WTC11 (cell line): ENCODE results near the gene EEF2K. TPM values are rescaled to one million over a fixed set of nuclear protein-coding genes. Genes with fewer than 3 reads are reported as not detected.

Experiments used
- ATAC-seq: fragments of 200-7000 bp; cut with Tn5 transposase; 2 replicates; pipeline ENCODE4 v1.10.0; 2021; ENCODE audit warnings: mild to moderate bottlenecking, moderate library complexity
- CTCF ChIA-PET: fragments of 300-600 bp; sonication (Branson Sonifier 250); formaldehyde crosslinking; loops from one replicate; lab custom pipeline; 2021; ENCODE audit warnings: antibody characterized with exemption; lab: Charles Lee
- POLR2A ChIA-PET: fragments of 350-600 bp; sonication (Branson Sonifier 250); formaldehyde crosslinking; loops from one replicate; lab custom pipeline; 2021; ENCODE audit warnings: antibody characterized with exemption; lab: Charles Lee
- DNase-seq: peaks from one replicate; pipeline ENCODE4 v3.0.0; 2021; ENCODE audit warnings: low spot score
- H3K27ac Mint-ChIP-seq: 2 replicates; pipeline ENCODE4 v1.8.0; 2021; ENCODE audit warnings: mixed read lengths
- H3K27me3 Mint-ChIP-seq: 2 replicates; pipeline ENCODE4 v1.8.0; 2021; ENCODE audit warnings: low read depth, mild to moderate bottlenecking, moderate library complexity, mixed read lengths
- H3K36me3 Mint-ChIP-seq: 2 replicates; pipeline ENCODE4 v1.8.0; 2021; ENCODE audit warnings: mixed read lengths
- H3K4me1 Mint-ChIP-seq: 2 replicates; pipeline ENCODE4 v1.8.0; 2022; ENCODE audit warnings: mixed read lengths
- H3K4me3 Mint-ChIP-seq: 2 replicates; pipeline ENCODE4 v1.8.0; 2021; ENCODE audit warnings: mild to moderate bottlenecking, moderate library complexity, mixed read lengths
- H3K9me3 Mint-ChIP-seq: 2 replicates; pipeline ENCODE4 v1.8.0; 2021; ENCODE audit warnings: mixed read lengths
- CBFB ChIP-seq: sonication (generic); formaldehyde crosslinking; IDR thresholded peaks from 2 replicates; pipeline ENCODE4 v1.8.1; 2022; ENCODE audit warnings: mild to moderate bottlenecking, low read depth, missing genetic modification reagents
- ETV6 ChIP-seq: sonication (generic); formaldehyde crosslinking; IDR thresholded peaks from 2 replicates; pipeline ENCODE4 v1.8.1; 2022; ENCODE audit warnings: mild to moderate bottlenecking, missing genetic modification reagents
- FOXP1 ChIP-seq: sonication (generic); formaldehyde crosslinking; IDR thresholded peaks from 2 replicates; pipeline ENCODE4 v1.8.0; 2022; ENCODE audit warnings: missing genetic modification reagents, mild to moderate bottlenecking, moderate library complexity, borderline replicate concordance
- HMGA2 ChIP-seq: fragments of 250-450 bp; sonication (Bioruptor Pico); IDR thresholded peaks from 2 replicates; pipeline ENCODE4 v1.4.0; 2021; ENCODE audit warnings: mild to moderate bottlenecking, moderate library complexity
- OVOL2 ChIP-seq: fragments of 250-450 bp; sonication (Bioruptor Pico); IDR thresholded peaks from 2 replicates; pipeline ENCODE4 v1.9.0; 2021; ENCODE audit warnings: mild to moderate bottlenecking, borderline replicate concordance
- PRRX2 ChIP-seq: fragments of 250-450 bp; sonication (Bioruptor Pico); IDR thresholded peaks from 2 replicates; pipeline ENCODE4 v1.8.0; 2021; ENCODE audit warnings: mild to moderate bottlenecking
- SP1 ChIP-seq: sonication (generic); formaldehyde crosslinking; conservative IDR thresholded peaks from 2 replicates; pipeline ENCODE4 v1.8.1; 2022; ENCODE audit warnings: missing genetic modification reagents
- ZNF138 ChIP-seq: sonication (generic); formaldehyde crosslinking; conservative IDR thresholded peaks from 2 replicates; pipeline ENCODE4 v1.8.1; 2022; ENCODE audit warnings: mild to moderate bottlenecking, moderate library complexity, missing genetic modification reagents
- ZNF317 ChIP-seq: sonication (generic); formaldehyde crosslinking; IDR thresholded peaks from 2 replicates; pipeline ENCODE4 v1.8.1; 2023; ENCODE audit warnings: low read depth, mild to moderate bottlenecking, moderate library complexity, missing genetic modification reagents, borderline replicate concordance
- total RNA-seq: library from RNA; stranded (reverse); gene quantifications from 3 replicates; pipeline ENCODE4 v1.2.3, GENCODE V29; 2021
- TF ChIP-seq, protein P1 (sequence below): sonication (generic); formaldehyde crosslinking; IDR thresholded peaks from 2 replicates; pipeline ENCODE4 v1.8.1; 2023; ENCODE audit warnings: mild to moderate bottlenecking, moderate library complexity, missing genetic modification reagents
- TF ChIP-seq, protein P2 (sequence below): fragments of 250-450 bp; sonication (Bioruptor Pico); IDR thresholded peaks from 2 replicates; pipeline ENCODE4 v1.9.0; 2021; ENCODE audit warnings: mild to moderate bottlenecking
- TF ChIP-seq, protein P3 (sequence below): sonication (generic); formaldehyde crosslinking; IDR thresholded peaks from 2 replicates; pipeline ENCODE4 v1.8.1; 2023; ENCODE audit warnings: mild to moderate bottlenecking, missing genetic modification reagents, borderline replicate concordance
- TF ChIP-seq, protein P4 (sequence below): fragments of 250-450 bp; sonication (Bioruptor Pico); IDR thresholded peaks from 2 replicates; pipeline ENCODE4 v1.9.0; 2021; ENCODE audit warnings: mild to moderate bottlenecking, borderline replicate concordance
- TF ChIP-seq, protein P5 (sequence below): sonication (generic); formaldehyde crosslinking; IDR thresholded peaks from 2 replicates; pipeline ENCODE4 v1.8.1; 2022; ENCODE audit warnings: low read depth, missing genetic modification reagents, borderline replicate concordance
- TF ChIP-seq, protein P6 (sequence below): sonication (generic); formaldehyde crosslinking; IDR thresholded peaks from 2 replicates; pipeline ENCODE4 v1.8.1; 2023; ENCODE audit warnings: mild to moderate bottlenecking, missing genetic modification reagents
- TF ChIP-seq, protein P7 (sequence below): fragments of 250-450 bp; sonication (Bioruptor Pico); conservative IDR thresholded peaks from 2 replicates; pipeline ENCODE4 v1.9.0; 2021; ENCODE audit warnings: mild to moderate bottlenecking
- TF ChIP-seq, protein P8 (sequence below): fragments of 250-450 bp; sonication (Bioruptor Pico); IDR thresholded peaks from 2 replicates; pipeline ENCODE4 v1.9.0; 2021; ENCODE audit warnings: mild to moderate bottlenecking

Gene EEF2K
- total RNA-seq, 1 experiment from 2014 or later, result 26.7 TPM

DNA sequence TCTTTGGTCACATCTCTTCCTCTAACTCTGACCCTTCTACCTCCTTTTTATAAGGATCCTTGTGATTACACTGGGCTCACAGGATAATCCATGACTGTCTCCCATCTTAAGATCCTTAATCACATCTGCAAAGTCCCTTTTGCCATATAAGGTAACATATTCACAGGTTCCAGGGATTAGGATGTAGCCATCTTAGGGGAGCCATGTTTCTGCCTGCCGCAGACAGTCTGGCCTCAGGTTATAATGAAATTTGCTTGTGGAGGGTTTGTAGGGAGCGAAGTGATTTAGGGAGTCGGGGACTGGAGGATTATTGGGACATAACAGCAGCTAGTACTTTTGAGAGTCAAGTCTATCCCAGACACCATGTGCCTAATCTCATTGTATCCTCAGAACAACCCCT is 7.7 kb downstream of the EEF2K start:
- ATAC-seq (no peak), DNase-seq (no peak)
- Mint-ChIP-seq H3K4me3 (no peak overlapping the region), H3K27ac (no peak overlapping the region), H3K36me3 (peaks cover 43% of the 10 kb centered on the region), H3K4me1 (peaks cover 9% of the 10 kb centered on the region), H3K27me3 (no peaks in the 10 kb centered on the region), H3K9me3 (peaks cover 20% of the 10 kb centered on the region)
- CTCF ChIA-PET, result no interaction called here
- TF ChIP-seq, protein P1, sequence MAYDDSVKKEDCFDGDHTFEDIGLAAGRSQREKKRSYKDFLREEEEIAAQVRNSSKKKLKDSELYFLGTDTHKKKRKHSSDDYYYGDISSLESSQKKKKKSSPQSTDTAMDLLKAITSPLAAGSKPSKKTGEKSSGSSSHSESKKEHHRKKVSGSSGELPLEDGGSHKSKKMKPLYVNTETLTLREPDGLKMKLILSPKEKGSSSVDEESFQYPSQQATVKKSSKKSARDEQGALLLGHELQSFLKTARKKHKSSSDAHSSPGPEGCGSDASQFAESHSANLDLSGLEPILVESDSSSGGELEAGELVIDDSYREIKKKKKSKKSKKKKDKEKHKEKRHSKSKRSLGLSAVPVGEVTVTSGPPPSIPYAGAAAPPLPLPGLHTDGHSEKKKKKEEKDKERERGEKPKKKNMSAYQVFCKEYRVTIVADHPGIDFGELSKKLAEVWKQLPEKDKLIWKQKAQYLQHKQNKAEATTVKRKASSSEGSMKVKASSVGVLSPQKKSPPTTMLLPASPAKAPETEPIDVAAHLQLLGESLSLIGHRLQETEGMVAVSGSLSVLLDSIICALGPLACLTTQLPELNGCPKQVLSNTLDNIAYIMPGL (CRISPR knock-in tag), result no peak
- no peak for TF ChIP-seq ZNF138 (CRISPR knock-in tag)
- TF ChIP-seq, protein P2, sequence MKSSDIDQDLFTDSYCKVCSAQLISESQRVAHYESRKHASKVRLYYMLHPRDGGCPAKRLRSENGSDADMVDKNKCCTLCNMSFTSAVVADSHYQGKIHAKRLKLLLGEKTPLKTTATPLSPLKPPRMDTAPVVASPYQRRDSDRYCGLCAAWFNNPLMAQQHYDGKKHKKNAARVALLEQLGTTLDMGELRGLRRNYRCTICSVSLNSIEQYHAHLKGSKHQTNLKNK, result no peak
- TF ChIP-seq CBFB (CRISPR knock-in tag), result no peak
- no peak for TF ChIP-seq ETV6
- no peak for TF ChIP-seq PRRX2 (CRISPR knock-in tag)
- TF ChIP-seq HMGA2 (CRISPR knock-in tag), result no peak
- no peak for TF ChIP-seq OVOL2
- no peak for TF ChIP-seq SP1 (CRISPR knock-in tag)
- TF ChIP-seq, protein P3, sequence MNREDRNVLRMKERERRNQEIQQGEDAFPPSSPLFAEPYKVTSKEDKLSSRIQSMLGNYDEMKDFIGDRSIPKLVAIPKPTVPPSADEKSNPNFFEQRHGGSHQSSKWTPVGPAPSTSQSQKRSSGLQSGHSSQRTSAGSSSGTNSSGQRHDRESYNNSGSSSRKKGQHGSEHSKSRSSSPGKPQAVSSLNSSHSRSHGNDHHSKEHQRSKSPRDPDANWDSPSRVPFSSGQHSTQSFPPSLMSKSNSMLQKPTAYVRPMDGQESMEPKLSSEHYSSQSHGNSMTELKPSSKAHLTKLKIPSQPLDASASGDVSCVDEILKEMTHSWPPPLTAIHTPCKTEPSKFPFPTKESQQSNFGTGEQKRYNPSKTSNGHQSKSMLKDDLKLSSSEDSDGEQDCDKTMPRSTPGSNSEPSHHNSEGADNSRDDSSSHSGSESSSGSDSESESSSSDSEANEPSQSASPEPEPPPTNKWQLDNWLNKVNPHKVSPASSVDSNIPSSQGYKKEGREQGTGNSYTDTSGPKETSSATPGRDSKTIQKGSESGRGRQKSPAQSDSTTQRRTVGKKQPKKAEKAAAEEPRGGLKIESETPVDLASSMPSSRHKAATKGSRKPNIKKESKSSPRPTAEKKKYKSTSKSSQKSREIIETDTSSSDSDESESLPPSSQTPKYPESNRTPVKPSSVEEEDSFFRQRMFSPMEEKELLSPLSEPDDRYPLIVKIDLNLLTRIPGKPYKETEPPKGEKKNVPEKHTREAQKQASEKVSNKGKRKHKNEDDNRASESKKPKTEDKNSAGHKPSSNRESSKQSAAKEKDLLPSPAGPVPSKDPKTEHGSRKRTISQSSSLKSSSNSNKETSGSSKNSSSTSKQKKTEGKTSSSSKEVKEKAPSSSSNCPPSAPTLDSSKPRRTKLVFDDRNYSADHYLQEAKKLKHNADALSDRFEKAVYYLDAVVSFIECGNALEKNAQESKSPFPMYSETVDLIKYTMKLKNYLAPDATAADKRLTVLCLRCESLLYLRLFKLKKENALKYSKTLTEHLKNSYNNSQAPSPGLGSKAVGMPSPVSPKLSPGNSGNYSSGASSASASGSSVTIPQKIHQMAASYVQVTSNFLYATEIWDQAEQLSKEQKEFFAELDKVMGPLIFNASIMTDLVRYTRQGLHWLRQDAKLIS (CRISPR knock-in tag), result no peak
- POLR2A ChIA-PET, result no interaction called here

DNA sequence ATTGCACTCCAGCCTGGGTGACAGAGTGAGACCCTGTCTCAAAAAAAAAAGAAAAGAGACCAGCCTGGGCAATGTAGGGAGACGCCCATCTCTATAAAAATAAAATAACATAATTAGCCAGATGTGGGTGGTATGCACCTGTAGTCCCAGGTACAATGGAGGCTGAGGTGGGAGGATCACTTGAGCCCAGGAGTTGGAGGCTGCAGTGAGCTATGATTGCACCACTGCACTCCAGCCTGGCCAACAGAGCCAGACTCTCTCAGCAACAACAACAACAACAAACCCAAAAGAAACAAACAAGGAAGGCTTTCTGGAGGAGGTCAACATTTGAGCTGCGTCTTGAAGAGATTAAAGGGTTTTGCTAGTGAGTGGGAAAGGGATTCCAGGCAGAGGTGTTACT is 8.3 kb downstream of the EEF2K start:
- Mint-ChIP-seq H3K4me3 (no peak overlapping the region), H3K27ac (0 out of 2 replicates have a peak overlapping the region, but pooled peaks have one; percentile 18), H3K9me3 (peaks cover 20% of the 10 kb centered on the region), H3K36me3 (peaks cover 43% of the 10 kb centered on the region), H3K4me1 (peaks cover 9% of the 10 kb centered on the region), H3K27me3 (no peaks in the 10 kb centered on the region)
- ChIA-PET POLR2A (no interaction called here), CTCF (no interaction called here)
- DNase-seq (no peak), ATAC-seq (no peak)
- TF ChIP-seq, protein P4, sequence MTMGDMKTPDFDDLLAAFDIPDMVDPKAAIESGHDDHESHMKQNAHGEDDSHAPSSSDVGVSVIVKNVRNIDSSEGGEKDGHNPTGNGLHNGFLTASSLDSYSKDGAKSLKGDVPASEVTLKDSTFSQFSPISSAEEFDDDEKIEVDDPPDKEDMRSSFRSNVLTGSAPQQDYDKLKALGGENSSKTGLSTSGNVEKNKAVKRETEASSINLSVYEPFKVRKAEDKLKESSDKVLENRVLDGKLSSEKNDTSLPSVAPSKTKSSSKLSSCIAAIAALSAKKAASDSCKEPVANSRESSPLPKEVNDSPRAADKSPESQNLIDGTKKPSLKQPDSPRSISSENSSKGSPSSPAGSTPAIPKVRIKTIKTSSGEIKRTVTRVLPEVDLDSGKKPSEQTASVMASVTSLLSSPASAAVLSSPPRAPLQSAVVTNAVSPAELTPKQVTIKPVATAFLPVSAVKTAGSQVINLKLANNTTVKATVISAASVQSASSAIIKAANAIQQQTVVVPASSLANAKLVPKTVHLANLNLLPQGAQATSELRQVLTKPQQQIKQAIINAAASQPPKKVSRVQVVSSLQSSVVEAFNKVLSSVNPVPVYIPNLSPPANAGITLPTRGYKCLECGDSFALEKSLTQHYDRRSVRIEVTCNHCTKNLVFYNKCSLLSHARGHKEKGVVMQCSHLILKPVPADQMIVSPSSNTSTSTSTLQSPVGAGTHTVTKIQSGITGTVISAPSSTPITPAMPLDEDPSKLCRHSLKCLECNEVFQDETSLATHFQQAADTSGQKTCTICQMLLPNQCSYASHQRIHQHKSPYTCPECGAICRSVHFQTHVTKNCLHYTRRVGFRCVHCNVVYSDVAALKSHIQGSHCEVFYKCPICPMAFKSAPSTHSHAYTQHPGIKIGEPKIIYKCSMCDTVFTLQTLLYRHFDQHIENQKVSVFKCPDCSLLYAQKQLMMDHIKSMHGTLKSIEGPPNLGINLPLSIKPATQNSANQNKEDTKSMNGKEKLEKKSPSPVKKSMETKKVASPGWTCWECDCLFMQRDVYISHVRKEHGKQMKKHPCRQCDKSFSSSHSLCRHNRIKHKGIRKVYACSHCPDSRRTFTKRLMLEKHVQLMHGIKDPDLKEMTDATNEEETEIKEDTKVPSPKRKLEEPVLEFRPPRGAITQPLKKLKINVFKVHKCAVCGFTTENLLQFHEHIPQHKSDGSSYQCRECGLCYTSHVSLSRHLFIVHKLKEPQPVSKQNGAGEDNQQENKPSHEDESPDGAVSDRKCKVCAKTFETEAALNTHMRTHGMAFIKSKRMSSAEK (CRISPR knock-in tag), result no peak
- TF ChIP-seq, protein P5, sequence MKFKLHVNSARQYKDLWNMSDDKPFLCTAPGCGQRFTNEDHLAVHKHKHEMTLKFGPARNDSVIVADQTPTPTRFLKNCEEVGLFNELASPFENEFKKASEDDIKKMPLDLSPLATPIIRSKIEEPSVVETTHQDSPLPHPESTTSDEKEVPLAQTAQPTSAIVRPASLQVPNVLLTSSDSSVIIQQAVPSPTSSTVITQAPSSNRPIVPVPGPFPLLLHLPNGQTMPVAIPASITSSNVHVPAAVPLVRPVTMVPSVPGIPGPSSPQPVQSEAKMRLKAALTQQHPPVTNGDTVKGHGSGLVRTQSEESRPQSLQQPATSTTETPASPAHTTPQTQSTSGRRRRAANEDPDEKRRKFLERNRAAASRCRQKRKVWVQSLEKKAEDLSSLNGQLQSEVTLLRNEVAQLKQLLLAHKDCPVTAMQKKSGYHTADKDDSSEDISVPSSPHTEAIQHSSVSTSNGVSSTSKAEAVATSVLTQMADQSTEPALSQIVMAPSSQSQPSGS, result no peak
- TF ChIP-seq, protein P6, sequence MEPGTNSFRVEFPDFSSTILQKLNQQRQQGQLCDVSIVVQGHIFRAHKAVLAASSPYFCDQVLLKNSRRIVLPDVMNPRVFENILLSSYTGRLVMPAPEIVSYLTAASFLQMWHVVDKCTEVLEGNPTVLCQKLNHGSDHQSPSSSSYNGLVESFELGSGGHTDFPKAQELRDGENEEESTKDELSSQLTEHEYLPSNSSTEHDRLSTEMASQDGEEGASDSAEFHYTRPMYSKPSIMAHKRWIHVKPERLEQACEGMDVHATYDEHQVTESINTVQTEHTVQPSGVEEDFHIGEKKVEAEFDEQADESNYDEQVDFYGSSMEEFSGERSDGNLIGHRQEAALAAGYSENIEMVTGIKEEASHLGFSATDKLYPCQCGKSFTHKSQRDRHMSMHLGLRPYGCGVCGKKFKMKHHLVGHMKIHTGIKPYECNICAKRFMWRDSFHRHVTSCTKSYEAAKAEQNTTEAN (CRISPR knock-in tag), result no peak
- TF ChIP-seq, protein P7, sequence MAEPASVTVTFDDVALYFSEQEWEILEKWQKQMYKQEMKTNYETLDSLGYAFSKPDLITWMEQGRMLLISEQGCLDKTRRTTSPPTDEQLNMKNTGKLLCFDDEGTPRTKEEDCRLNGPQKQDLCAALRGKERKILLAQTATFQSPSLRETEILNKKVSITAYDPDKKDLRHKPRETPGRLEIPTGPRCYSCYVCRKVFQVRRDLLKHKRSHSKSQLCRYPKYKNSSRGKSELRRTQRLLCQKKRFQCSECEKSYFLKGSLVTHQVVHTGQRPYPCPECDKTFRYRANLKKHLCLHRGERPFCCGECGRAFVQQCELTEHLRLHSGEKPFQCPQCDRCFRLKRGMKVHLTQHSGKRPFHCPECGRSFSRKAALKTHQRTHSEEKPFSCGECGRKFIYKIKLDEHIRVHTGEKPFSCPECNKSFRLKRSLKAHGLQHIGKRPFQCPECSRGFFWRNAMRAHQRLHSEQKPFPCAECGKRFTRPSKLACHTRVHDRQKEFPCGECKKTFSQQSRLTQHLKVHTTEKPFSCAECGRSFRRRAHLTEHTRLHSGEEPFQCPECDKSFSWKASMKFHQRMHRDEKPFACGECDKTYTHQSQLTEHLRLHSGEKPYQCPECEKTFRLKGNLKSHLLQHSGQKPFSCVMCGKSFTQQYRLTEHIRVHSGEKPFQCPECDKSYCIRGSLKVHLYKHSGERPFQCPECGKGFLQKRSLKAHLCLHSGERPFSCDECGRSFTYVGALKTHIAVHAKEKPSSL (CRISPR knock-in tag), result no peak
- TF ChIP-seq, protein P8, sequence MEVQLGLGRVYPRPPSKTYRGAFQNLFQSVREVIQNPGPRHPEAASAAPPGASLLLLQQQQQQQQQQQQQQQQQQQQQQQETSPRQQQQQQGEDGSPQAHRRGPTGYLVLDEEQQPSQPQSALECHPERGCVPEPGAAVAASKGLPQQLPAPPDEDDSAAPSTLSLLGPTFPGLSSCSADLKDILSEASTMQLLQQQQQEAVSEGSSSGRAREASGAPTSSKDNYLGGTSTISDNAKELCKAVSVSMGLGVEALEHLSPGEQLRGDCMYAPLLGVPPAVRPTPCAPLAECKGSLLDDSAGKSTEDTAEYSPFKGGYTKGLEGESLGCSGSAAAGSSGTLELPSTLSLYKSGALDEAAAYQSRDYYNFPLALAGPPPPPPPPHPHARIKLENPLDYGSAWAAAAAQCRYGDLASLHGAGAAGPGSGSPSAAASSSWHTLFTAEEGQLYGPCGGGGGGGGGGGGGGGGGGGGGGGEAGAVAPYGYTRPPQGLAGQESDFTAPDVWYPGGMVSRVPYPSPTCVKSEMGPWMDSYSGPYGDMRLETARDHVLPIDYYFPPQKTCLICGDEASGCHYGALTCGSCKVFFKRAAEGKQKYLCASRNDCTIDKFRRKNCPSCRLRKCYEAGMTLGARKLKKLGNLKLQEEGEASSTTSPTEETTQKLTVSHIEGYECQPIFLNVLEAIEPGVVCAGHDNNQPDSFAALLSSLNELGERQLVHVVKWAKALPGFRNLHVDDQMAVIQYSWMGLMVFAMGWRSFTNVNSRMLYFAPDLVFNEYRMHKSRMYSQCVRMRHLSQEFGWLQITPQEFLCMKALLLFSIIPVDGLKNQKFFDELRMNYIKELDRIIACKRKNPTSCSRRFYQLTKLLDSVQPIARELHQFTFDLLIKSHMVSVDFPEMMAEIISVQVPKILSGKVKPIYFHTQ (CRISPR knock-in tag), result no peak
- no peak for TF ChIP-seq ZNF317 (CRISPR knock-in tag)
- TF ChIP-seq FOXP1, result no peak
